ENCODE measurements around the gene DPP8.

DNA sequence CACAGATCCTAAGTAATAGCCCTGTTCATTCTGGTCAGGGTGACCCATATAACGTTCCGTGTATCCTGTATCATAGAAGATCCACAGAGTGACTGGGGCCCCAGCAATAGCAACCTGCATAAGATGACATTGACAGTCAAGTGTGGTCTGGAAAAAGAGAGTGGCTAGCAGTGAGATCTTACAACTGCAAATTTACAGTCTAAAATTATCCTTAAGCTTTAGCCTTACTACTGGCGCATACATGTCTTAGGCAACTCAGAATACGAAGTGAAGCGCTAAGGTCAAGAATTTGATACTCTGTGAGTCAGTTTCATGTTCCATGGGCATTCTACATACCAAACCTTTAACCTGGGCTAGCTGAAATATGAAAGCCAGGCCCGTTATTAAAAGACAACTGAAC lies 65.5 kb downstream of the DPP8 start:
- TF ChIP-seq CTCF (conservative IDR thresholded peaks at IDR 0.05 in 1 of 2, IDR thresholded peaks at IDR 0.05 in 1 of 2; ENCODE audit: low read depth in 1 of 2, low read length in 2 of 2) (no peak), EZH2 (IDR thresholded peaks at IDR 0.05; ENCODE audit: low read length, missing control alignments) (no peak)
